ENCODE measurements around the gene AKR7A3. TPM values are rescaled to one million over a fixed set of nuclear protein-coding genes. Genes with fewer than 3 reads are reported as not detected.
A peak's percentile ranks its signal among the peaks of the same experiment; 100 is the strongest.

Gene AKR7A3
- total RNA-seq, 1 donor from 2014 or later, result 1.2 TPM

GRCh38 chr1:19251305-19252196 lies 37.0 kb downstream of the AKR7A3 start, which contains the start of the genes EMC1 and MRTO4:
EMC1 (minus strand) TSS chr1:19251524; CDS start chr1:19251509, 15 bp downstream.
MRTO4 (plus strand) TSS chr1:19251805; CDS start chr1:19251836, 31 bp downstream.
- DNase-seq, result peak; percentile 85

GRCh38 chr1:19250629-19251304 lies 37.8 kb downstream of the AKR7A3 start:
- DNase-seq, result no peak

- peak; percentile 37 for DNase-seq
Measured at GRCh38 chr1:19240673-19241538, 47.7 kb downstream of the AKR7A3 start.

GRCh38 chr1:19239876-19240275 lies 48.7 kb downstream of the AKR7A3 start:
- no peak for DNase-seq

GRCh38 chr1:19234224-19234623 lies 54.3 kb downstream of the AKR7A3 start:
- DNase-seq, result no peak

Small RNA genes within 50 kb of the gene (small RNA-seq; reads per million reads assigned to genes)
- gene RNU6-1099P, result not detected

Other genes with a start within 250 kb of the AKR7A3 start
- 75.0 TPM for gene UBR4, start 78.5 kb downstream of the AKR7A3 start, total RNA-seq
- gene EMC1, start 37.2 kb downstream of the AKR7A3 start, total RNA-seq, result 74.1 TPM
- gene MRTO4, start 37.0 kb downstream of the AKR7A3 start, total RNA-seq, result 26.0 TPM
- gene AKR7A2, start 23.4 kb upstream of the AKR7A3 start, total RNA-seq, result 24.2 TPM
- gene SLC66A1, start 23.6 kb upstream of the AKR7A3 start, total RNA-seq, result 18.4 TPM
- 38.4 TPM for gene CAPZB, start 196.8 kb upstream of the AKR7A3 start, total RNA-seq